B cell (primary cell): ENCODE results near the gene GID4. TPM values are rescaled to one million over a fixed set of nuclear protein-coding genes. Genes with fewer than 3 reads are reported as not detected.

Experiments used
- ATAC-seq: fragments of 200-7000 bp; cut with Tn5 transposase; one replicate; pipeline ENCODE4 v1.10.0; 2021; ENCODE audit warnings: low read depth, mild to moderate bottlenecking, moderate number of reproducible peaks, moderate library complexity
- CTCF ChIA-PET: fragments of 350-600 bp; sonication (Branson Sonifier 250); formaldehyde crosslinking; loops from one replicate; lab custom pipeline; 2021; ENCODE audit warnings: antibody characterized with exemption, inconsistent platforms; lab: Charles Lee
- POLR2A ChIA-PET: fragments of 350-600 bp; sonication (Branson Sonifier 250); formaldehyde crosslinking; loops from one replicate; lab custom pipeline; 2021; ENCODE audit warnings: antibody characterized with exemption; lab: Charles Lee
- DNase-seq: peaks from one replicate; pipeline ENCODE4 v3.0.0; 2013
- H2AFZ ChIP-seq: 2 replicates; pipeline ENCODE4 v1.6.1; 2012; ENCODE audit warnings: mild to moderate bottlenecking, low read depth, low read length; ENCODE audit not compliant: insufficient read depth, poor library complexity, severe bottlenecking
- H3K27ac ChIP-seq, 2 donors: 1 replicate in 1 of 2; 2 replicates in 1 of 2; pipeline ENCODE4 v1.5.1; 2012 to 2013; ENCODE audit warnings: low read length in 2 of 2, mild to moderate bottlenecking in 2 of 2, moderate library complexity in 1 of 2
- H3K27me3 ChIP-seq, 4 experiments: fragments of 200-600 bp in 1 of 4; sonication (generic) in 1 of 4; replicated peaks in 1 of 4; 1 replicate in 2 of 4; 2 replicates in 2 of 4; pipeline versions ENCODE4 v1.6.1 to v1.7.0; 2013 to 2016; ENCODE audit warnings: low read length in 3 of 4, mild to moderate bottlenecking in 2 of 4, mixed read lengths in 1 of 4, moderate library complexity in 1 of 4; ENCODE audit not compliant: insufficient read depth in 4 of 4, control insufficient read depth in 3 of 4; ENCODE audit errors: control extremely low read depth in 1 of 4
- H3K36me3 ChIP-seq, 2 experiments: replicated peaks in 1 of 2; 1 replicate in 1 of 2; 2 replicates in 1 of 2; pipeline versions ENCODE4 v1.6.1 to v1.7.1; 2013; ENCODE audit warnings: low read length in 1 of 2; ENCODE audit not compliant: insufficient read depth in 2 of 2, control insufficient read depth in 1 of 2; ENCODE audit errors: control extremely low read depth in 1 of 2, extremely low read depth in 1 of 2
- H3K4me1 ChIP-seq, 2 donors: fragments of 200-600 bp in 1 of 2; sonication (generic) in 1 of 2; 1 replicate in 1 of 2; 2 replicates in 1 of 2; pipeline versions ENCODE4 v1.5.1 to v1.6.1; 2013 to 2017; ENCODE audit warnings: low read length in 2 of 2; ENCODE audit not compliant: control insufficient read depth in 2 of 2, insufficient read depth in 2 of 2
- H3K4me2 ChIP-seq: replicated peaks from 2 replicates; pipeline ENCODE3; 2012; ENCODE audit warnings: mild to moderate bottlenecking, low read depth, low read length; ENCODE audit not compliant: poor library complexity, severe bottlenecking
- H3K4me3 ChIP-seq, 5 experiments: fragments of 200-600 bp in 1 of 5; sonication (generic) in 1 of 5; 1 replicate in 3 of 5; 2 replicates in 2 of 5; pipeline versions ENCODE4 v1.5.1 to v1.7.0; 2011 to 2016; ENCODE audit warnings: low read length in 4 of 5, mild to moderate bottlenecking in 4 of 5, low read depth in 2 of 5, control low read depth in 1 of 5, moderate library complexity in 1 of 5; ENCODE audit not compliant: insufficient read depth in 1 of 5; ENCODE audit errors: control extremely low read depth in 1 of 5, extremely low read depth in 1 of 5
- H3K79me2 ChIP-seq: fragments of 200-600 bp; sonication (generic); one replicate; pipeline ENCODE4 v1.6.0; 2016; ENCODE audit warnings: low read length; ENCODE audit not compliant: control insufficient read depth, insufficient read depth
- H3K9ac ChIP-seq: fragments of 200-600 bp; sonication (generic); 2 replicates; pipeline ENCODE4 v1.6.1; 2017; ENCODE audit warnings: mild to moderate bottlenecking, low read length, moderate library complexity
- H3K9me3 ChIP-seq, 3 donors: one replicate each; pipeline versions ENCODE4 v1.6.1 to v1.7.1; 2013; ENCODE audit warnings: low read length in 2 of 3; ENCODE audit not compliant: control insufficient read depth in 2 of 3, insufficient read depth in 1 of 3; ENCODE audit errors: control extremely low read depth in 1 of 3
- H4K20me1 ChIP-seq: 2 replicates; pipeline ENCODE4 v1.6.0; 2012; ENCODE audit warnings: mild to moderate bottlenecking, low read length; ENCODE audit not compliant: insufficient read depth, control insufficient read depth, poor library complexity, severe bottlenecking
- H3K27ac Mint-ChIP-seq: one replicate; pipeline ENCODE4 v1.8.0; 2021; ENCODE audit warnings: mixed read lengths
- H3K27me3 Mint-ChIP-seq: one replicate; pipeline ENCODE4 v1.8.0; 2021; ENCODE audit warnings: mixed read lengths
- H3K4me1 Mint-ChIP-seq: one replicate; pipeline ENCODE4 v1.8.0; 2021; ENCODE audit warnings: mixed read lengths
- H3K4me3 Mint-ChIP-seq: one replicate; pipeline ENCODE4 v1.8.0; 2021; ENCODE audit warnings: mixed read lengths
- H3K9me3 Mint-ChIP-seq: one replicate; pipeline ENCODE4 v1.8.0; 2022; ENCODE audit warnings: mixed read lengths; ENCODE audit not compliant: insufficient read depth
- EZH2 ChIP-seq: IDR thresholded peaks from 2 replicates; pipeline ENCODE4 v1.6.1; 2012; ENCODE audit warnings: borderline replicate concordance, low read depth, mild to moderate bottlenecking, moderate library complexity, low read length; ENCODE audit not compliant: insufficient read depth, poor library complexity, severe bottlenecking
- WGBS: methylation state at CpG from one replicate; pipeline ENCODE4 v1.1.5; 2013; ENCODE audit warnings: missing lambda C conversion rate; ENCODE audit not compliant: insufficient coverage; 5-methylcytosine and 5-hydroxymethylcytosine counted together
- intact Hi-C: fragments of 100-400 bp; cut with micrococcal nuclease; formaldehyde crosslinking; loops from one replicate; pipeline ENCODE4 v1.10.0; 2022
- polyA plus RNA-seq: library from polyadenylated mRNA; depleted of rRNA; stranded (reverse); fragments of >200 nt; gene quantifications from 2 replicates; pipeline ENCODE4 v1.2.3, GENCODE V29; 2012
- total RNA-seq, 2 donors: library from RNA; stranded (reverse); fragments of 120-200 nt in 1 of 2; gene quantifications; 1 replicate in 1 of 2; 2 replicates in 1 of 2; pipeline versions ENCODE4 v1.2.3 to v1.2.4, GENCODE V29; 2013 to 2022
- TF ChIP-seq, protein P1 (sequence below): fragments of 200-600 bp; IDR thresholded peaks from one replicate; pipeline ENCODE4 v1.8.0; 2022; ENCODE audit warnings: antibody characterized with exemption, mild to moderate bottlenecking

Gene GID4
- total and polyA plus RNA-seq, 2 donors (not counting 1 experiment from before 2014, with no cell fraction given) = 5.6 to 11.8 TPM

DNA sequence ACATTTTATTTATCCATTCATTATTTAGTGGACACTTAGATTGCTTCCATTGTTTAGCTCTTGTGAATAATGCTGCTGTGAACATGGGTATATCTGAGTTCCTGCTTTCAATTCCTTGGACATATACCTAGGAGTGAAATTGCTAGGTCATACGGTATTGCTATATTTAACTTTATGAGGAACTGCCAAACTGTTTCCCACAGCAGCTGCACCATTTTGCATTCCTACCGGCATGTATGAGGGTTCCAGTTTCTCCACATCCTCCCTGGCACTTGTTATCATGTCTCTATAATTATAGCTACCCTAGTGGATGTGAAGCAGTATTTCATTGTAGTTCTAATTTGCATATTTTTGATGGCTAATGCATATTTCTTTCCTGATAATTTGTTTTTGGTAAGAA is 24.8 kb downstream of the GID4 start:
- Histone ChIP-seq H3K4me2 (no peak overlapping the region), H4K20me1 (no peaks in the 10 kb centered on the region), H3K79me2 (no peaks in the 10 kb centered on the region), H3K4me1 (no peaks in the 10 kb centered on the region), H3K27me3 (no peaks in the 10 kb centered on the region), H3K9me3 (no peaks in the 10 kb centered on the region), H3K27ac (no peak overlapping the region), H3K9ac (no peak overlapping the region), H3K4me3 (no peak overlapping the region), H2AFZ (no peak overlapping the region), H3K36me3 (peaks cover 4 to 40% of the 10 kb centered on the region in 2 experiments)
- no peak for TF ChIP-seq EZH2
- TF ChIP-seq, protein P1, sequence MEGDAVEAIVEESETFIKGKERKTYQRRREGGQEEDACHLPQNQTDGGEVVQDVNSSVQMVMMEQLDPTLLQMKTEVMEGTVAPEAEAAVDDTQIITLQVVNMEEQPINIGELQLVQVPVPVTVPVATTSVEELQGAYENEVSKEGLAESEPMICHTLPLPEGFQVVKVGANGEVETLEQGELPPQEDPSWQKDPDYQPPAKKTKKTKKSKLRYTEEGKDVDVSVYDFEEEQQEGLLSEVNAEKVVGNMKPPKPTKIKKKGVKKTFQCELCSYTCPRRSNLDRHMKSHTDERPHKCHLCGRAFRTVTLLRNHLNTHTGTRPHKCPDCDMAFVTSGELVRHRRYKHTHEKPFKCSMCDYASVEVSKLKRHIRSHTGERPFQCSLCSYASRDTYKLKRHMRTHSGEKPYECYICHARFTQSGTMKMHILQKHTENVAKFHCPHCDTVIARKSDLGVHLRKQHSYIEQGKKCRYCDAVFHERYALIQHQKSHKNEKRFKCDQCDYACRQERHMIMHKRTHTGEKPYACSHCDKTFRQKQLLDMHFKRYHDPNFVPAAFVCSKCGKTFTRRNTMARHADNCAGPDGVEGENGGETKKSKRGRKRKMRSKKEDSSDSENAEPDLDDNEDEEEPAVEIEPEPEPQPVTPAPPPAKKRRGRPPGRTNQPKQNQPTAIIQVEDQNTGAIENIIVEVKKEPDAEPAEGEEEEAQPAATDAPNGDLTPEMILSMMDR = no peak
- intact Hi-C loops = no loop called here
- H3K27ac Mint-ChIP-seq = no peak overlapping the region
- no peak for DNase-seq
- no peaks in the 10 kb centered on the region for H3K4me1 Mint-ChIP-seq
- H3K9me3 Mint-ChIP-seq = no peaks in the 10 kb centered on the region
- no peak overlapping the region for H3K4me3 Mint-ChIP-seq
- no peaks in the 10 kb centered on the region for H3K27me3 Mint-ChIP-seq
- ChIA-PET CTCF (no interaction called here), POLR2A (no interaction called here)
- no peak for ATAC-seq
- no CpG with 5 or more reads among the region's 2 CpGs for WGBS

DNA sequence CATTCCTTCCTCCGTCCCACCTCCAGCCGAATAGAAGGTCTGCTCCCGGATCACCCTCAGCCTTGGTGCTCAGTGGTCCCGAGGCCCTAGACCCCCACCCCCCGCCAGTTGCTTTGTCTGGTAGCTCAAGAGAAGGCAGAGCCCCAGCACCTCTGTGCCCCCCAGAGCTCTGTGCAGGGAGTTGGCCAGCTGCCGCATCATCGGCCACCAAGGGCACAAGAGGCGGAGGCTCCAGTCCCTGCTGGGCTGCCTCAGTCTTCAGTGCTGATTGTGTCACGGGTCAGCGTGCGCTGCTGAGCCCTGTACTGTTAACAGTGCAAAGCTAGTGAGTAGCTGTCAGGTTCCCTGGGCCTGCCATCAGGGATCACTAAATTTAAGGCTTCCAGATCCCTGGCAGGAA is 26.3 kb downstream of the GID4 start:
- POLR2A ChIA-PET = no interaction called here
- WGBS = 98% methylated on average over 11 of the region's 11 CpGs
- no peaks in the 10 kb centered on the region for H3K4me1 Mint-ChIP-seq
- no peaks in the 10 kb centered on the region for H3K9me3 Mint-ChIP-seq
- Histone ChIP-seq H3K4me1 (no peaks in the 10 kb centered on the region), H4K20me1 (no peaks in the 10 kb centered on the region), H3K36me3 (peaks cover 4 to 33% of the 10 kb centered on the region in 2 experiments), H3K4me3 (no peak overlapping the region), H2AFZ (no peak overlapping the region), H3K4me2 (no peak overlapping the region), H3K9me3 (no peaks in the 10 kb centered on the region), H3K9ac (no peak overlapping the region), H3K27me3 (no peaks in the 10 kb centered on the region), H3K79me2 (no peaks in the 10 kb centered on the region), H3K27ac (no peak overlapping the region)
- TF ChIP-seq, protein P1 = no peak
- TF ChIP-seq EZH2 = no peak
- H3K27me3 Mint-ChIP-seq = no peaks in the 10 kb centered on the region
- intact Hi-C loops = no loop called here
- no peak for ATAC-seq
- CTCF ChIA-PET = no interaction called here
- H3K4me3 Mint-ChIP-seq = no peak overlapping the region
- H3K27ac Mint-ChIP-seq = no peak overlapping the region
- no peak for DNase-seq
